ENCODE measurements around the gene RNF208.
"Not testable (repeated sequence)": the region's sequence is repeated elsewhere in the genome, so short reads cannot be mapped to it uniquely, and the experiment has no call there.

The RNF208 gene

GRCh38 chr9:137244486-137245449, 22.7 kb upstream of the RNF208 start:
- H3K4me3 ChIP-seq (ENCODE audit: low read depth in 1 of 2, low read length in 2 of 2) = no peak overlapping the region
- H3K27ac ChIP-seq (ENCODE audit: low read depth, low read length) = no peak overlapping the region
- peaks cover 3 to 21% of the 10 kb centered on the region in 2 donors for H3K36me3 ChIP-seq (ENCODE audit: control insufficient read depth in 1 of 2, insufficient read depth in 2 of 2, low read length in 2 of 2)
- no peaks in the 10 kb centered on the region for H3K9me3 ChIP-seq (ENCODE audit: control insufficient read depth in 1 of 2, low read length in 2 of 2)
- H3K4me1 ChIP-seq (ENCODE audit: control insufficient read depth in 1 of 2, insufficient read depth in 2 of 2, low read length in 2 of 2) = peaks cover 20 to 24% of the 10 kb centered on the region in 2 donors
- H3K27me3 ChIP-seq (ENCODE audit: control insufficient read depth in 1 of 2, insufficient read depth in 2 of 2, low read length in 2 of 2) = no peaks in the 10 kb centered on the region
- no peak overlapping the region for H3K9ac ChIP-seq (ENCODE audit: low read depth in 1 of 2, low read length in 2 of 2)

GRCh38 chr9:137243626-137244485, 21.8 kb upstream of the RNF208 start:
- H3K27me3 ChIP-seq (ENCODE audit: control insufficient read depth in 1 of 2, insufficient read depth in 2 of 2, low read length in 2 of 2) = no peaks in the 10 kb centered on the region
- no peaks in the 10 kb centered on the region for H3K9me3 ChIP-seq (ENCODE audit: control insufficient read depth in 1 of 2, low read length in 2 of 2)
- H3K36me3 ChIP-seq (ENCODE audit: control insufficient read depth in 1 of 2, insufficient read depth in 2 of 2, low read length in 2 of 2) = peaks cover 3 to 21% of the 10 kb centered on the region in 2 donors
- H3K4me1 ChIP-seq (ENCODE audit: control insufficient read depth in 1 of 2, insufficient read depth in 2 of 2, low read length in 2 of 2) = peaks cover 23 to 28% of the 10 kb centered on the region in 2 donors
- no peak overlapping the region for H3K27ac ChIP-seq (ENCODE audit: low read depth, low read length)
- H3K4me3 ChIP-seq (ENCODE audit: low read depth in 1 of 2, low read length in 2 of 2) = peak overlapping the region; percentile 31 to 72
- H3K9ac ChIP-seq (ENCODE audit: low read depth in 1 of 2, low read length in 2 of 2) = no peak overlapping the region

GRCh38 chr9:137243266-137243625, 21.2 kb upstream of the RNF208 start:
- Histone ChIP-seq H3K36me3 (ENCODE audit: control insufficient read depth in 1 of 2, insufficient read depth in 2 of 2, low read length in 2 of 2) (peaks cover 3 to 21% of the 10 kb centered on the region in 2 donors), H3K4me3 (ENCODE audit: low read depth in 1 of 2, low read length in 2 of 2) (peak overlapping the region; percentile 31 to 72), H3K9ac (ENCODE audit: low read depth in 1 of 2, low read length in 2 of 2) (peak overlapping the region in 1 of 2 donors; percentile 85), H3K4me1 (ENCODE audit: control insufficient read depth in 1 of 2, insufficient read depth in 2 of 2, low read length in 2 of 2) (peaks cover 29 to 34% of the 10 kb centered on the region in 2 donors)
- H3K9me3 ChIP-seq (ENCODE audit: control insufficient read depth in 1 of 2, low read length in 2 of 2); H3K27me3 ChIP-seq (ENCODE audit: control insufficient read depth in 1 of 2, insufficient read depth in 2 of 2, low read length in 2 of 2); H3K27ac ChIP-seq (ENCODE audit: low read depth, low read length): not testable (repeated sequence)

GRCh38 chr9:137242269-137243203, 20.5 kb upstream of the RNF208 start:
- peak overlapping the region; percentile 65 to 85 for H3K9ac ChIP-seq (ENCODE audit: low read depth in 1 of 2, low read length in 2 of 2)
- peak overlapping the region; percentile 95 for H3K27ac ChIP-seq (ENCODE audit: low read depth, low read length)
- H3K4me1 ChIP-seq (ENCODE audit: control insufficient read depth in 1 of 2, insufficient read depth in 2 of 2, low read length in 2 of 2) = peaks cover 36 to 41% of the 10 kb centered on the region in 2 donors
- peak overlapping the region; percentile 72 to 87 for H3K4me3 ChIP-seq (ENCODE audit: low read depth in 1 of 2, low read length in 2 of 2)
- H3K27me3 ChIP-seq (ENCODE audit: control insufficient read depth in 1 of 2, insufficient read depth in 2 of 2, low read length in 2 of 2) = no peaks in the 10 kb centered on the region
- no peaks in the 10 kb centered on the region for H3K9me3 ChIP-seq (ENCODE audit: control insufficient read depth in 1 of 2, low read length in 2 of 2)
- H3K36me3 ChIP-seq (ENCODE audit: control insufficient read depth in 1 of 2, insufficient read depth in 2 of 2, low read length in 2 of 2) = peaks cover 3 to 21% of the 10 kb centered on the region in 2 donors

- H3K36me3 ChIP-seq (ENCODE audit: control insufficient read depth in 1 of 2, insufficient read depth in 2 of 2, low read length in 2 of 2) = peaks cover 3 to 21% of the 10 kb centered on the region in 2 donors
- peak overlapping the region; percentile 72 to 87 for H3K4me3 ChIP-seq (ENCODE audit: low read depth in 1 of 2, low read length in 2 of 2)
- peak overlapping the region; percentile 65 to 85 for H3K9ac ChIP-seq (ENCODE audit: low read depth in 1 of 2, low read length in 2 of 2)
- H3K4me1 ChIP-seq (ENCODE audit: control insufficient read depth in 1 of 2, insufficient read depth in 2 of 2, low read length in 2 of 2) = peaks cover 45 to 49% of the 10 kb centered on the region in 2 donors
- H3K27ac ChIP-seq (ENCODE audit: low read depth, low read length) = peak overlapping the region; percentile 95
- H3K27me3 ChIP-seq (ENCODE audit: control insufficient read depth in 1 of 2, insufficient read depth in 2 of 2, low read length in 2 of 2) = no peaks in the 10 kb centered on the region
- H3K9me3 ChIP-seq (ENCODE audit: control insufficient read depth in 1 of 2, low read length in 2 of 2) = no peaks in the 10 kb centered on the region
These were observed 19.6 kb upstream of the RNF208 start for GRCh38 chr9:137241490-137242268.

- peak within 1 kb of the TSS; percentile 97 for H3K27ac ChIP-seq (ENCODE audit: low read depth, low read length)
- no peaks in the 10 kb centered on the region for H3K27me3 ChIP-seq (ENCODE audit: control insufficient read depth in 1 of 2, insufficient read depth in 2 of 2, low read length in 2 of 2)
- peak within 1 kb of the TSS; percentile 72 to 87 for H3K4me3 ChIP-seq (ENCODE audit: low read depth in 1 of 2, low read length in 2 of 2)
- H3K36me3 ChIP-seq (ENCODE audit: control insufficient read depth in 1 of 2, insufficient read depth in 2 of 2, low read length in 2 of 2) = peaks cover 3 to 21% of the 10 kb centered on the region in 2 donors
- H3K9me3 ChIP-seq (ENCODE audit: control insufficient read depth in 1 of 2, low read length in 2 of 2) = no peaks in the 10 kb centered on the region
- peaks cover 50 to 55% of the 10 kb centered on the region in 2 donors for H3K4me1 ChIP-seq (ENCODE audit: control insufficient read depth in 1 of 2, insufficient read depth in 2 of 2, low read length in 2 of 2)
- H3K9ac ChIP-seq (ENCODE audit: low read depth in 1 of 2, low read length in 2 of 2) = peak within 1 kb of the TSS; percentile 65 to 85
These were observed 18.9 kb upstream of the RNF208 start, which contains the start of gene TUBB4B for GRCh38 chr9:137240841-137241489. Gene TUBB4B, plus strand, starts transcription at chr9:137241287. Its CDS starts 74 bp downstream, at chr9:137241361.

GRCh38 chr9:137240318-137240840, 18.3 kb upstream of the RNF208 start:
- peaks cover 52 to 60% of the 10 kb centered on the region in 2 donors for H3K4me1 ChIP-seq (ENCODE audit: control insufficient read depth in 1 of 2, insufficient read depth in 2 of 2, low read length in 2 of 2)
- H3K9ac ChIP-seq (ENCODE audit: low read depth in 1 of 2, low read length in 2 of 2) = peak overlapping the region; percentile 53 to 77
- no peaks in the 10 kb centered on the region for H3K27me3 ChIP-seq (ENCODE audit: control insufficient read depth in 1 of 2, insufficient read depth in 2 of 2, low read length in 2 of 2)
- H3K4me3 ChIP-seq (ENCODE audit: low read depth in 1 of 2, low read length in 2 of 2) = peak overlapping the region; percentile 63 to 72
- H3K36me3 ChIP-seq (ENCODE audit: control insufficient read depth in 1 of 2, insufficient read depth in 2 of 2, low read length in 2 of 2) = peaks cover 3 to 21% of the 10 kb centered on the region in 2 donors
- H3K9me3 ChIP-seq (ENCODE audit: control insufficient read depth in 1 of 2, low read length in 2 of 2) = no peaks in the 10 kb centered on the region
- H3K27ac ChIP-seq (ENCODE audit: low read depth, low read length) = peak overlapping the region; percentile 97

- not testable (repeated sequence) for H3K9me3 ChIP-seq (ENCODE audit: control insufficient read depth in 1 of 2, low read length in 2 of 2); H3K27me3 ChIP-seq (ENCODE audit: control insufficient read depth in 1 of 2, insufficient read depth in 2 of 2, low read length in 2 of 2)
- peaks cover 52 to 61% of the 10 kb centered on the region in 2 donors for H3K4me1 ChIP-seq (ENCODE audit: control insufficient read depth in 1 of 2, insufficient read depth in 2 of 2, low read length in 2 of 2)
- peak overlapping the region; percentile 53 to 77 for H3K9ac ChIP-seq (ENCODE audit: low read depth in 1 of 2, low read length in 2 of 2)
- peaks cover 3 to 21% of the 10 kb centered on the region in 2 donors for H3K36me3 ChIP-seq (ENCODE audit: control insufficient read depth in 1 of 2, insufficient read depth in 2 of 2, low read length in 2 of 2)
- H3K27ac ChIP-seq (ENCODE audit: low read depth, low read length) = peak overlapping the region; percentile 97
- peak overlapping the region; percentile 63 to 72 for H3K4me3 ChIP-seq (ENCODE audit: low read depth in 1 of 2, low read length in 2 of 2)
These were observed 17.6 kb upstream of the RNF208 start for GRCh38 chr9:137239541-137240200.
